SK-N-SH (cell line): ENCODE results near the gene SLAMF8. TPM values are rescaled to one million over a fixed set of nuclear protein-coding genes. Genes with fewer than 3 reads are reported as not detected.

ENCODE experiments used
- CTCF ChIA-PET: fragments of 300-600, 350-600 bp; formaldehyde crosslinking; extraction: SDS; loops from one replicate; lab custom pipeline; 2021; lab: Yijun Ruan, JAX
- POLR2A ChIA-PET: fragments of 350-600 bp; sonication (Branson Sonifier 250); formaldehyde crosslinking; extraction: SDS; loops from one replicate; lab custom pipeline; 2020; ENCODE audit warnings: antibody characterized with exemption, inconsistent platforms; lab: Yijun Ruan, JAX
- DNase-seq: peaks from one replicate; pipeline ENCODE4 v3.0.0; 2012
- H2AFZ ChIP-seq: fragments of 200-600 bp; sonication (generic); 2 replicates; pipeline ENCODE4 v1.8.1; 2016; ENCODE audit warnings: antibody characterized with exemption, mild to moderate bottlenecking, low read depth
- H3F3A ChIP-seq: fragments of 200-600 bp; sonication (generic); replicated peaks from 2 replicates; pipeline ENCODE3; 2016; ENCODE audit warnings: antibody characterized with exemption, mild to moderate bottlenecking; ENCODE audit not compliant: insufficient read depth
- H3K27ac ChIP-seq, 2 experiments: fragments of 200-500 bp in 1 of 2; fragments of 200-600 bp in 1 of 2; sonication (Bioruptor generic) in 1 of 2; sonication (generic), shearing (Covaris generic) in 1 of 2; 2 replicates each; pipeline versions ENCODE4 v1.5.1 to v1.6.1; 2014 to 2016; ENCODE audit warnings: low read depth in 2 of 2, inconsistent platforms in 1 of 2, low read length in 1 of 2, mild to moderate bottlenecking in 1 of 2, mixed read lengths in 1 of 2
- H3K27me3 ChIP-seq: fragments of 200-600 bp; sonication (generic), shearing (Covaris generic); 2 replicates; pipeline ENCODE4 v1.6.1; 2016; ENCODE audit warnings: mixed run types; ENCODE audit not compliant: insufficient read depth
- H3K36me3 ChIP-seq, 2 experiments: fragments of 200-500 bp in 1 of 2; fragments of 200-600 bp in 1 of 2; sonication (Bioruptor generic) in 1 of 2; sonication (generic) in 1 of 2; replicated peaks in 1 of 2; 2 replicates each; pipeline versions ENCODE3 to v1.5.1; 2014 to 2016; ENCODE audit warnings: low read length in 1 of 2, mild to moderate bottlenecking in 1 of 2; ENCODE audit not compliant: insufficient read depth in 2 of 2, control insufficient read depth in 1 of 2
- H3K4me1 ChIP-seq, 2 experiments: fragments of 200-500 bp in 1 of 2; fragments of 200-600 bp in 1 of 2; sonication (Bioruptor generic) in 1 of 2; sonication (generic), shearing (Covaris generic) in 1 of 2; 2 replicates each; pipeline versions ENCODE4 v1.5.1 to v1.6.1; 2014 to 2016; ENCODE audit warnings: low read depth in 1 of 2, low read length in 1 of 2, mixed run types in 1 of 2; ENCODE audit not compliant: insufficient read depth in 2 of 2, control insufficient read depth in 1 of 2
- H3K4me2 ChIP-seq: fragments of 200-600 bp; sonication (generic), shearing (Covaris generic); 2 replicates; pipeline ENCODE4 v1.6.1; 2017; ENCODE audit warnings: mixed run types
- H3K4me3 ChIP-seq, 2 experiments: fragments of 200-500 bp in 1 of 2; fragments of 200-600 bp in 1 of 2; sonication (Bioruptor generic) in 1 of 2; sonication (generic), shearing (Covaris generic) in 1 of 2; 2 replicates each; pipeline versions ENCODE4 v1.5.1 to v1.8.1; 2014 to 2016; ENCODE audit warnings: low read depth in 2 of 2, inconsistent platforms in 1 of 2, low read length in 1 of 2, mild to moderate bottlenecking in 1 of 2, mixed read lengths in 1 of 2, moderate library complexity in 1 of 2
- H3K79me2 ChIP-seq: fragments of 200-600 bp; sonication (generic); 2 replicates; pipeline ENCODE4 v1.8.1; 2017; ENCODE audit warnings: mild to moderate bottlenecking; ENCODE audit not compliant: insufficient read depth
- H3K9ac ChIP-seq: fragments of 200-600 bp; sonication (generic); 2 replicates; pipeline ENCODE4 v1.6.1; 2017; ENCODE audit warnings: mixed run types
- H3K9me2 ChIP-seq: fragments of 200-600 bp; sonication (generic); 2 replicates; pipeline ENCODE4 v1.6.1; 2017; ENCODE audit warnings: mixed run types
- H3K9me3 ChIP-seq: fragments of 200-600 bp; sonication (generic); 2 replicates; pipeline ENCODE4 v1.6.1; 2017; ENCODE audit warnings: mixed run types, mild to moderate bottlenecking, moderate library complexity
- H4K20me1 ChIP-seq: fragments of 200-600 bp; sonication (generic); 2 replicates; pipeline ENCODE4 v1.6.1; 2017; ENCODE audit warnings: mild to moderate bottlenecking, mixed run types; ENCODE audit not compliant: insufficient read depth
- CHD2 ChIP-seq: fragments of 150-350 bp; IDR thresholded peaks from 2 replicates; pipeline ENCODE4 v1.6.1; 2018; ENCODE audit warnings: low read length; ENCODE audit not compliant: partially characterized antibody
- ELF1 ChIP-seq: IDR thresholded peaks from 2 replicates; pipeline ENCODE4 v1.4.0; 2012
- GABPA ChIP-seq: IDR thresholded peaks from 2 replicates; pipeline ENCODE4 v1.4.0; 2012; ENCODE audit warnings: low read depth, mild to moderate bottlenecking
- MAX ChIP-seq: IDR thresholded peaks from 2 replicates; pipeline ENCODE4 v1.4.0; 2012; ENCODE audit warnings: low read depth
- MEF2A ChIP-seq: IDR thresholded peaks from 2 replicates; pipeline ENCODE4 v1.4.0; 2012; ENCODE audit warnings: low read depth, borderline replicate concordance
- RXRA ChIP-seq: IDR thresholded peaks from 2 replicates; pipeline ENCODE4 v1.4.0; 2012; ENCODE audit warnings: low read depth, mild to moderate bottlenecking, borderline replicate concordance
- SIN3A ChIP-seq: IDR thresholded peaks from 2 replicates; pipeline ENCODE4 v1.6.1; 2012; ENCODE audit warnings: low read depth, mild to moderate bottlenecking, low read length, moderate library complexity, borderline replicate concordance
- TCF12 ChIP-seq: IDR thresholded peaks from 2 replicates; pipeline ENCODE4 v1.4.0; 2012
- TEAD4 ChIP-seq: IDR thresholded peaks from 2 replicates; pipeline ENCODE4 v1.4.0; 2012; ENCODE audit warnings: mild to moderate bottlenecking, borderline replicate concordance; ENCODE audit not compliant: insufficient read depth
- YY1 ChIP-seq: IDR thresholded peaks from 2 replicates; pipeline ENCODE4 v1.4.0; 2012; ENCODE audit warnings: low read depth, mild to moderate bottlenecking
- ZBTB33 ChIP-seq: IDR thresholded peaks from 2 replicates; pipeline ENCODE4 v1.4.0; 2012; ENCODE audit warnings: low read depth, borderline replicate concordance
- WGBS: methylation state at CpG from one replicate; pipeline ENCODE4 v1.1.6; 2017; ENCODE audit warnings: low lambda C conversion rate; 5-methylcytosine and 5-hydroxymethylcytosine counted together
- polyA plus RNA-seq, 3 experiments: library from polyadenylated mRNA; depleted of rRNA; stranded (reverse); fragments of >200 nt; gene quantifications; 2 replicates each; pipeline ENCODE4 v1.2.3, GENCODE V29; 2012
- small RNA-seq, 7 experiments: library from RNA; depleted of rRNA; stranded (forward); fragments of <200 nt; gene quantifications; one replicate each; pipeline ENCODE3, GENCODE V24; 2012

The SLAMF8 gene
- polyA plus RNA-seq, 1 of the 3 experiments (the other 2 are of a cell fraction), result not detected

GRCh38 chr1:159883134-159883533 lies 56.5 kb downstream of the SLAMF8 start:
- no peaks in the 10 kb centered on the region for H3K9me3 ChIP-seq
- CTCF ChIA-PET, result interaction anchor here (5.0 to 6.7 kb wide), 2 partner anchors 8 to 85 kb away, joined by 34 to 76 read pairs; no protein-coding TSS in a partner anchor
- H3K79me2 ChIP-seq, result no peaks in the 10 kb centered on the region
- H3K27ac ChIP-seq, result no peak overlapping the region; a peak in 1 of 4 replicates
- WGBS, result 95% methylated on average over 4 of the region's 4 CpGs
- POLR2A ChIA-PET, result no interaction called here
- H3K4me1 ChIP-seq, result peaks cover 12 to 14% of the 10 kb centered on the region in 2 experiments; a peak in 2 of 4 replicates
- peaks cover 5% of the 10 kb centered on the region for H3F3A ChIP-seq
- no peak overlapping the region for H2AFZ ChIP-seq
- no peaks in the 10 kb centered on the region for H3K27me3 ChIP-seq
- H3K36me3 ChIP-seq, result no peaks in the 10 kb centered on the region
- H3K4me3 ChIP-seq, result no peak overlapping the region
- DNase-seq, result no peak
- H3K9me2 ChIP-seq, result no peaks in the 10 kb centered on the region
- H3K4me2 ChIP-seq, result no peak overlapping the region
- no peaks in the 10 kb centered on the region for H4K20me1 ChIP-seq
- H3K9ac ChIP-seq, result no peak overlapping the region
- TF ChIP-seq MAX, result no peak
- no peak for TF ChIP-seq SIN3A
- TF ChIP-seq GABPA, result no peak
- TF ChIP-seq TEAD4, result no peak
- no peak for TF ChIP-seq CHD2
- TF ChIP-seq ZBTB33, result no peak
- TF ChIP-seq TCF12, result no peak
- no peak for TF ChIP-seq YY1
- TF ChIP-seq MEF2A, result no peak
- no peak for TF ChIP-seq RXRA
- TF ChIP-seq ELF1, result no peak

- H3K27me3 ChIP-seq, result no peaks in the 10 kb centered on the region
- H3K79me2 ChIP-seq, result no peaks in the 10 kb centered on the region
- WGBS, result 86% methylated on average over 8 of the region's 8 CpGs
- peaks cover 14 to 20% of the 10 kb centered on the region in 2 experiments; a peak in 2 of 4 replicates for H3K4me1 ChIP-seq
- ChIA-PET CTCF (interaction anchor here (3.1 to 14.6 kb wide), 2 partner anchors 88 to 103 kb away, joined by 13 to 533 read pairs; partner anchors contain the start of genes DUSP23 and FCRL6), POLR2A (no interaction called here)
- H4K20me1 ChIP-seq, result no peaks in the 10 kb centered on the region
- H3K9me3 ChIP-seq, result no peaks in the 10 kb centered on the region
- no peak overlapping the region for H2AFZ ChIP-seq
- no peak for DNase-seq
- no peak for TF ChIP-seq CHD2
- H3K4me3 ChIP-seq, result no peak overlapping the region
- H3K27ac ChIP-seq, result no peak overlapping the region
- H3F3A ChIP-seq, result peaks cover 5% of the 10 kb centered on the region
- no peak overlapping the region for H3K9ac ChIP-seq
- H3K9me2 ChIP-seq, result no peaks in the 10 kb centered on the region
- no peaks in the 10 kb centered on the region for H3K36me3 ChIP-seq
- no peak overlapping the region for H3K4me2 ChIP-seq
Measured at GRCh38 chr1:159884296-159884695, 57.6 kb downstream of the SLAMF8 start.

Small RNA genes lying within 50 kb of the gene (small RNA-seq; reads per million reads assigned to genes)
- 0 to 0.11 (median 0) reads per million in 7 experiments for gene RF00570

Other genes starting within 250 kb of the SLAMF8 start
- gene APCS, start 239.0 kb upstream of the SLAMF8 start, polyA plus RNA-seq (2012; rRNA removed), result not detected in 2 replicates
- gene CRP, start 112.3 kb upstream of the SLAMF8 start, polyA plus RNA-seq (2012; rRNA removed), result not detected in 2 replicates
- gene DUSP23, start 45.9 kb upstream of the SLAMF8 start, polyA plus RNA-seq (2012; rRNA removed), result 41.2 and 44.3 TPM in 2 replicates
- not detected in 2 replicates for gene FCRL6, start 24.5 kb upstream of the SLAMF8 start, polyA plus RNA-seq (2012; rRNA removed)
- not detected in 2 replicates for gene VSIG8, start 35.8 kb downstream of the SLAMF8 start, polyA plus RNA-seq (2012; rRNA removed)
- 0.57 and 0.74 TPM in 2 replicates for gene CFAP45, start 73.3 kb downstream of the SLAMF8 start, polyA plus RNA-seq (2012; rRNA removed)
- gene TAGLN2, start 98.6 kb downstream of the SLAMF8 start, polyA plus RNA-seq (2012; rRNA removed), result 625 and 646 TPM in 2 replicates
- 0.86 and 2.4 TPM in 2 replicates for gene IGSF9, start 118.7 kb downstream of the SLAMF8 start, polyA plus RNA-seq (2012; rRNA removed)
- gene SLAMF9, start 127.4 kb downstream of the SLAMF8 start, polyA plus RNA-seq (2012; rRNA removed), result 0.12 and 0.19 TPM in 2 replicates
- 4.0 and 5.1 TPM in 2 replicates for gene PIGM, start 205.1 kb downstream of the SLAMF8 start, polyA plus RNA-seq (2012; rRNA removed)
- gene KCNJ10, start 243.3 kb downstream of the SLAMF8 start, polyA plus RNA-seq (2012; rRNA removed), result 0.03 TPM in 1 of 2 replicates, not detected in the other